Prostate gland (tissue), 2 donors: Measurements from ENCODE around the gene TAAR6. TPM values are rescaled to one million over a fixed set of nuclear protein-coding genes. Genes with fewer than 3 reads are reported as not detected.

Experiments
- DNase-seq: peaks from one replicate; pipeline ENCODE4 v3.0.0-alpha.2; 2019; ENCODE audit warnings: low spot score
- H3K27ac ChIP-seq, 2 donors: fragments of 200-600 bp; sonication (generic); 2 replicates each; pipeline ENCODE4 v1.5.1; 2017 to 2019
- H3K27me3 ChIP-seq: fragments of 200-600 bp; sonication (generic); replicated peaks from 2 replicates; pipeline ENCODE4 v1.5.1; 2019; ENCODE audit not compliant: insufficient read depth
- H3K36me3 ChIP-seq, 2 donors: fragments of 200-600 bp; sonication (generic); 1 replicate in 1 of 2; 2 replicates in 1 of 2; pipeline versions ENCODE4 v1.5.1 to v1.8.1; 2017 to 2019
- H3K4me1 ChIP-seq: fragments of 200-600 bp; sonication (generic); replicated peaks from 2 replicates; pipeline ENCODE4 v1.5.1; 2019
- H3K4me3 ChIP-seq, 2 donors: fragments of 200-600 bp; sonication (generic); 2 replicates each; pipeline ENCODE4 v1.5.1; 2017 to 2019
- H3K9me3 ChIP-seq: fragments of 200-600 bp; sonication (generic); 2 replicates; pipeline ENCODE4 v1.5.1; 2017
- POLR2A ChIP-seq: fragments of 450-650 bp; IDR thresholded peaks from one replicate; pipeline ENCODE4 v1.6.1; 2016; ENCODE audit warnings: antibody characterized with exemption, mild to moderate bottlenecking
- POLR2AphosphoS5 ChIP-seq: sonication (generic); formaldehyde crosslinking; IDR thresholded peaks from one replicate; pipeline ENCODE4 v1.6.1; 2017; ENCODE audit warnings: antibody characterized with exemption
- WGBS: methylation state at CpG from one replicate; pipeline ENCODE4 v1.1.5; 2018; 5-methylcytosine and 5-hydroxymethylcytosine counted together
- intact Hi-C: fragments of 100-400 bp; cut with DNase I; formaldehyde crosslinking; loops from one replicate; pipeline ENCODE4 v1.14.2; 2022
- small RNA-seq, 2 donors: library from RNA; depleted of rRNA; stranded (forward); fragments of <200 nt; gene quantifications; one replicate each; pipeline ENCODE3, GENCODE V24; 2016
- total RNA-seq, 2 donors: library from RNA; depleted of rRNA; stranded (reverse); fragments of >200 nt; gene quantifications; one replicate each; pipeline ENCODE4 v1.1.0, GENCODE V29; 2016
- TF ChIP-seq, protein P1 (sequence below), 4 experiments: fragments of 200-600 bp in 2 of 4; fragments of 450-650 bp in 2 of 4; sonication (generic) in 2 of 4; IDR thresholded peaks; 1 replicate in 3 of 4; 2 replicates in 1 of 4; pipeline ENCODE4 v1.5.1; 2016 to 2019; ENCODE audit warnings: antibody characterized with exemption in 4 of 4, mild to moderate bottlenecking in 2 of 4, moderate library complexity in 2 of 4

Gene TAAR6
- total RNA-seq, 2 donors from 2014 or later, result not detected

DNA sequence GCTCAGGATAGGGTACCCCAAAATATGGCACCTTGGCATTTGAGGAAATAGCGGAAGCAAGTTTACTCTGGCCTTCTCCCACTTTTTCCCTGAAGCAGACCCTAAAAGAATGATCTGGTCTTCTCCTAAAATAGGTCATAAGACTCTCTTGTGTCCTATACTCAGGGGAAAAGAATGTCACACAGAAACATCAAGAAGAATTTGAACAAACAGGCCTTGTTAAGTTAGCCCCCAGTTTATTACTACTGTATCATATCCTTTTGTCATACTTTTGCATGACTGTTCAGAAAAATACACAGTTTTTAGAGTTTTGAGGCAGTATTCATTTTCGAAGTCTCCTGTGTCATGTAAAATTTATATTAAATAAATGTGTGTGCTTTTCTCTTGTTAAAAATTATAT is 41.5 kb downstream of the TAAR6 start:
- Histone ChIP-seq H3K9me3 (no peaks in the 10 kb centered on the region), H3K4me3 (no peak overlapping the region), H3K36me3 (no peaks in the 10 kb centered on the region), H3K27me3 (no peaks in the 10 kb centered on the region), H3K27ac (no peak overlapping the region), H3K4me1 (no peaks in the 10 kb centered on the region)
- WGBS, result 82% methylated on average over 2 of the region's 2 CpGs
- DNase-seq, result no peak
- TF ChIP-seq, protein P1, sequence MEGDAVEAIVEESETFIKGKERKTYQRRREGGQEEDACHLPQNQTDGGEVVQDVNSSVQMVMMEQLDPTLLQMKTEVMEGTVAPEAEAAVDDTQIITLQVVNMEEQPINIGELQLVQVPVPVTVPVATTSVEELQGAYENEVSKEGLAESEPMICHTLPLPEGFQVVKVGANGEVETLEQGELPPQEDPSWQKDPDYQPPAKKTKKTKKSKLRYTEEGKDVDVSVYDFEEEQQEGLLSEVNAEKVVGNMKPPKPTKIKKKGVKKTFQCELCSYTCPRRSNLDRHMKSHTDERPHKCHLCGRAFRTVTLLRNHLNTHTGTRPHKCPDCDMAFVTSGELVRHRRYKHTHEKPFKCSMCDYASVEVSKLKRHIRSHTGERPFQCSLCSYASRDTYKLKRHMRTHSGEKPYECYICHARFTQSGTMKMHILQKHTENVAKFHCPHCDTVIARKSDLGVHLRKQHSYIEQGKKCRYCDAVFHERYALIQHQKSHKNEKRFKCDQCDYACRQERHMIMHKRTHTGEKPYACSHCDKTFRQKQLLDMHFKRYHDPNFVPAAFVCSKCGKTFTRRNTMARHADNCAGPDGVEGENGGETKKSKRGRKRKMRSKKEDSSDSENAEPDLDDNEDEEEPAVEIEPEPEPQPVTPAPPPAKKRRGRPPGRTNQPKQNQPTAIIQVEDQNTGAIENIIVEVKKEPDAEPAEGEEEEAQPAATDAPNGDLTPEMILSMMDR (IDR thresholded peaks at IDR 0.05), result no peak
- TF ChIP-seq POLR2AphosphoS5 (no peak), POLR2A (no peak)
- intact Hi-C loops, result no loop called here

DNA sequence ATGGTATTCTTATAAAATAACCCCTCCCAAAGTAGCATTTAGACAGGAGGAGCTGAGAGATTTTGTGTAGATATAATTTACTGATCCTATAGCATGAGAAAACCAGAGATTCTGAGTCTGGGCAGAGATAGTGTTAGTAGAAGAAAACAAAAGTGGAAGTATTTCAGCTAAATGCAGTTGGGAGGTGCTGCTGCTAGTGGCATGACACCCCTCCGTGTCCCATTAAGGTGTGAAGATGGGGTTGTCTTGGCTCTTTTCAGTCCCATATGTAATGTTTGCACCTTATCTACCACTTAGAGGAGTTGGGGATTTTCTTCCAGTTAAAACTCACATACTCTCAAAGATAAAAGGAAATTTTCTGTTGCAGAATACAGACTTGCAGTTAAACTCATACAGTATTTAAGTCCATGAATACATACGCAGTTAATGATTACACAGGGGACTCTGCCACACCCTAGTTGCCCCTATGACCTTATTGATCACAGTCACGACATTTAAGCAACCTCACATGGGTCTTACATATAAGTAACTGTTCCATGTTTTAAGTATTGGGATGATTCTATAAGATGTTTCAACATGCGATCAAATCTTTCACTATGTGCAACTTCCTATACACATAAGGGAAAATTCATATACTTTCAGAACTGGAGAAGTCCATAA is 42.5 kb downstream of the TAAR6 start:
- H3K4me1 ChIP-seq, result no peaks in the 10 kb centered on the region
- TF ChIP-seq POLR2AphosphoS5, result no peak
- TF ChIP-seq, protein P1 (IDR thresholded peaks at IDR 0.05), result no peak
- no peak overlapping the region for H3K27ac ChIP-seq
- H3K9me3 ChIP-seq, result no peaks in the 10 kb centered on the region
- DNase-seq, result no peak
- H3K27me3 ChIP-seq, result no peaks in the 10 kb centered on the region
- H3K36me3 ChIP-seq, result no peaks in the 10 kb centered on the region
- intact Hi-C loops, result no loop called here
- WGBS, result 45% methylated on average over 4 of the region's 4 CpGs
- no peak overlapping the region for H3K4me3 ChIP-seq

DNA sequence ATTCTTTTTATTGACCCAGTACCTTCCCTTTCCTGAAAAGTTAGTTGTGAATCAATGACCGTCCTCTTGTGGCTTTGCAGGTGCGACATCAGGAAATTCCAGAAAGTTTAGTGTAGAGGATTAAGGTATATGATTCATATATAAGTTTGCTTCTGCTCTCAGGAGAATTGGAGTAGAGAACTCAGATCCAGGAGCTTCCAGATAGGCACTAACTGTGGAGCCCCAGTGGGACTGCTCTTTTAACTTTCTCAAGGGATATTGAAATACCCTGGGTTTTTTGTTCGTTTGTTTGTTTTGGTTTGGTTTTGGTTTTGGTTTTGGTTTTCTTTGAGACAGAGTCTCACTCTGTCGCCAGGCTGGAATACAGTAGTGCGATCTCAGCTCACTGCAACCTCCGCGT is 44.4 kb downstream of the TAAR6 start:
- H3K4me1 ChIP-seq, result no peaks in the 10 kb centered on the region
- no peaks in the 10 kb centered on the region for H3K36me3 ChIP-seq
- DNase-seq, result no peak
- 85% methylated on average over 6 of the region's 7 CpGs for WGBS
- TF ChIP-seq, protein P1 (IDR thresholded peaks at IDR 0.05), result no peak
- no peak for TF ChIP-seq POLR2A
- no peak for TF ChIP-seq POLR2AphosphoS5
- H3K27ac ChIP-seq, result no peak overlapping the region
- no peaks in the 10 kb centered on the region for H3K27me3 ChIP-seq
- intact Hi-C loops, result no loop called here
- H3K4me3 ChIP-seq, result no peak overlapping the region
- no peaks in the 10 kb centered on the region for H3K9me3 ChIP-seq

DNA sequence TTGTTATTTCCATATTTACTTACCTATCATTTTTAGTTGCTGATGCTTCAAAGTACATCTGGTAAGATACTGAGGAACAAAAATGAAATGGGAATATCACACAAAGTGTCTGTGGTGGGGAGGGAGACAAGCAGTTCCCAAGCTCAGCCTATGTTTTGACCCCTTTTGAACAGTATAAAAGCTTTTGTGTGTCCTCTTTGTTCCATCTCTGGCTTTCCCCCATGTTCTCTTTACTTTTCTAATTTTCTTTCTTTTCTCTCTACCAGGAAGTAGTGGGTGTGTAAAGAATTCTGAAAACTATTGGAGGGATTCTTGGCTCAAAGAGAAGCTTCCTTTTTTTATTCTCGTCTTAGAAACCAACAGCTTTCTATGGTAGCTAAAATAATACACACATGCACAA is 46.6 kb downstream of the TAAR6 start:
- no peaks in the 10 kb centered on the region for H3K27me3 ChIP-seq
- TF ChIP-seq POLR2A (no peak), POLR2AphosphoS5 (no peak)
- TF ChIP-seq, protein P1 (IDR thresholded peaks at IDR 0.05), result no peak
- no peaks in the 10 kb centered on the region for H3K4me1 ChIP-seq
- intact Hi-C loops, result no loop called here
- no peaks in the 10 kb centered on the region for H3K36me3 ChIP-seq
- no peak overlapping the region for H3K4me3 ChIP-seq
- DNase-seq, result no peak
- no peaks in the 10 kb centered on the region for H3K9me3 ChIP-seq
- WGBS, result 29% methylated on average over 1 of the region's 1 CpG
- H3K27ac ChIP-seq, result no peak overlapping the region

Small RNAs within 50 kb of the gene (small RNA-seq; reads per million reads assigned to genes)
- gene TAAR7P, result 0 reads per million in 2 donors

Other genes with a start within 250 kb of the TAAR6 start
- gene MOXD1, start 168.8 kb upstream of the TAAR6 start, total RNA-seq, result 1 to 10 TPM; 4.0 to 5.5 TPM
- gene STX7, start 57.2 kb upstream of the TAAR6 start, total RNA-seq, result 10 to 100 TPM; 17.6 to 27.1 TPM
- gene TAAR9, start 32.0 kb upstream of the TAAR6 start, total RNA-seq, result not detected
- gene TAAR8, start 17.6 kb upstream of the TAAR6 start, total RNA-seq, result not detected
- not detected for gene TAAR5, start 19.4 kb downstream of the TAAR6 start, total RNA-seq
- gene TAAR2, start 54.0 kb downstream of the TAAR6 start, total RNA-seq, result not detected
- gene TAAR1, start 88.9 kb downstream of the TAAR6 start, total RNA-seq, result not detected
- gene VNN1, start 143.7 kb downstream of the TAAR6 start, total RNA-seq, result under 1 TPM; 0.32 to 0.34 TPM
- gene VNN2, start 187.6 kb downstream of the TAAR6 start, total RNA-seq, result 1 to 10 TPM in 1 of 2 donors, not detected in 1; 1.5 TPM
- 1 to 10 TPM; 5.4 to 7.7 TPM for gene SLC18B1, start 228.3 kb downstream of the TAAR6 start, total RNA-seq
- gene RPS12, start 244.2 kb downstream of the TAAR6 start, total RNA-seq, result 1,000 to 10,000 TPM in 1 of 2 donors, 100 to 1,000 TPM in 1; 943 to 2,133 TPM